IMR-90 (cell line): ENCODE data around the gene KIAA0232. TPM values are rescaled to one million over a fixed set of nuclear protein-coding genes. Genes with fewer than 3 reads are reported as not detected.

Experiments used
- ATAC-seq: fragments of 200-7000 bp; cut with Tn5 transposase; 2 replicates; pipeline ENCODE4 v1.9.1; 2020; ENCODE audit warnings: low read depth, mild to moderate bottlenecking, moderate library complexity
- BruUV-seq: library from RNA; stranded (reverse); fragments of 400-500 nt; replicated peaks from 2 replicates; lab custom pipeline; 2021; lab: Mats Ljungman, UMichigan
- CTCF ChIA-PET: fragments of 300-600 bp; formaldehyde crosslinking; extraction: SDS; loops from one replicate; lab custom pipeline; 2021; ENCODE audit warnings: antibody characterized with exemption; lab: Yijun Ruan, JAX
- POLR2A ChIA-PET: fragments of 300-600 bp; sonication (Branson Sonifier 250); formaldehyde crosslinking; loops from one replicate; lab custom pipeline; 2022; ENCODE audit warnings: antibody characterized with exemption; ENCODE audit not compliant: unreplicated experiment; lab: Charles Lee
- DNase-seq: peaks from one replicate; pipeline ENCODE4 v3.0.0; 2013
- H2AFZ ChIP-seq: replicated peaks from 2 replicates; pipeline ENCODE3; 2013; ENCODE audit warnings: low read length, mild to moderate bottlenecking; ENCODE audit not compliant: poor library complexity
- H2AK5ac ChIP-seq: 2 replicates; pipeline ENCODE4 v1.6.1; 2013; ENCODE audit warnings: low read depth, low read length, inconsistent platforms
- H2AK9ac ChIP-seq: replicated peaks from 2 replicates; pipeline ENCODE3; 2013; ENCODE audit warnings: mild to moderate bottlenecking, low read depth, low read length, moderate library complexity; ENCODE audit not compliant: poor library complexity
- H2BK120ac ChIP-seq: 2 replicates; pipeline ENCODE4 v1.6.1; 2013; ENCODE audit warnings: low read depth, low read length, inconsistent platforms
- H2BK15ac ChIP-seq: 3 replicates; pipeline ENCODE4 v1.6.1; 2013; ENCODE audit warnings: low read depth, low read length, inconsistent platforms
- H2BK20ac ChIP-seq: 2 replicates; pipeline ENCODE4 v1.6.1; 2013; ENCODE audit warnings: low read depth, mild to moderate bottlenecking, inconsistent platforms, low read length, moderate library complexity
- H2BK5ac ChIP-seq: 2 replicates; pipeline ENCODE4 v1.6.1; 2013; ENCODE audit warnings: mild to moderate bottlenecking, low read depth, low read length, inconsistent platforms; ENCODE audit not compliant: poor library complexity, severe bottlenecking
- H3K14ac ChIP-seq: replicated peaks from 2 replicates; pipeline ENCODE4 v1.6.1; 2013; ENCODE audit warnings: low read depth, low read length, inconsistent platforms
- H3K18ac ChIP-seq: 2 replicates; pipeline ENCODE4 v1.6.1; 2013; ENCODE audit warnings: low read depth, low read length, control low read depth
- H3K23ac ChIP-seq: 2 replicates; pipeline ENCODE4 v1.6.1; 2013; ENCODE audit warnings: low read depth, low read length, inconsistent platforms
- H3K27ac ChIP-seq: 2 replicates; pipeline ENCODE4 v1.5.1; 2013; ENCODE audit warnings: mild to moderate bottlenecking, control low read depth, low read length; ENCODE audit not compliant: insufficient read depth
- H3K27me3 ChIP-seq: 2 replicates; pipeline ENCODE4 v1.6.1; 2013; ENCODE audit warnings: low read length; ENCODE audit not compliant: control insufficient read depth, insufficient read depth
- H3K36me3 ChIP-seq: 2 replicates; pipeline ENCODE4 v1.6.1; 2013; ENCODE audit warnings: low read length, mixed read lengths; ENCODE audit not compliant: control insufficient read depth, insufficient read depth
- H3K4ac ChIP-seq: 2 replicates; pipeline ENCODE4 v1.6.1; 2013; ENCODE audit warnings: low read depth, low read length, inconsistent platforms
- H3K4me1 ChIP-seq: 2 replicates; pipeline ENCODE4 v1.6.1; 2013; ENCODE audit warnings: low read length, mixed read lengths; ENCODE audit not compliant: control insufficient read depth, insufficient read depth
- H3K4me2 ChIP-seq: 2 replicates; pipeline ENCODE4 v1.6.1; 2013; ENCODE audit warnings: low read depth, mild to moderate bottlenecking, control low read depth, low read length, moderate library complexity
- H3K4me3 ChIP-seq: 2 replicates; pipeline ENCODE4 v1.5.1; 2013; ENCODE audit warnings: low read depth, mild to moderate bottlenecking, control low read depth, low read length, moderate library complexity; ENCODE audit not compliant: insufficient read depth
- H3K56ac ChIP-seq: 2 replicates; pipeline ENCODE4 v1.6.1; 2013; ENCODE audit warnings: low read length, inconsistent platforms; ENCODE audit not compliant: insufficient read depth; ENCODE audit errors: extremely low read depth
- H3K79me1 ChIP-seq, 2 experiments: 2 replicates each; pipeline ENCODE4 v1.6.1; 2013; ENCODE audit warnings: low read length in 2 of 2, inconsistent platforms in 1 of 2, low read depth in 1 of 2
- H3K9ac ChIP-seq: 2 replicates; pipeline ENCODE4 v1.6.1; 2013; ENCODE audit warnings: low read depth, low read length, control low read depth
- H3K9me1 ChIP-seq: 2 replicates; pipeline ENCODE4 v1.6.1; 2013; ENCODE audit warnings: low read length, inconsistent platforms; ENCODE audit not compliant: insufficient read depth
- H3K9me3 ChIP-seq: 2 replicates; pipeline ENCODE4 v1.6.1; 2013; ENCODE audit warnings: low read length; ENCODE audit not compliant: control insufficient read depth, insufficient read depth
- H4K20me1 ChIP-seq: 2 replicates; pipeline ENCODE4 v1.6.1; 2013; ENCODE audit warnings: low read length, inconsistent platforms; ENCODE audit not compliant: insufficient read depth
- H4K5ac ChIP-seq: 2 replicates; pipeline ENCODE4 v1.6.1; 2013; ENCODE audit warnings: mild to moderate bottlenecking, low read depth, low read length, control low read depth
- H4K8ac ChIP-seq, 2 experiments: 2 replicates each; pipeline ENCODE4 v1.6.1; 2013; ENCODE audit warnings: low read depth in 2 of 2, low read length in 2 of 2, control low read depth in 1 of 2, inconsistent platforms in 1 of 2
- H4K91ac ChIP-seq: 2 replicates; pipeline ENCODE4 v1.6.1; 2013; ENCODE audit warnings: low read depth, low read length, inconsistent platforms; ENCODE audit not compliant: insufficient read depth
- CEBPB ChIP-seq: IDR thresholded peaks from 2 replicates; pipeline ENCODE4 v1.6.1; 2012; ENCODE audit warnings: low read depth, low read length, improper control_type of control experiment
- MAFK ChIP-seq: IDR thresholded peaks from 2 replicates; pipeline ENCODE4 v1.6.1; 2012; ENCODE audit warnings: low read depth, low read length, improper control_type of control experiment
- MXI1 ChIP-seq: IDR thresholded peaks from 2 replicates; pipeline ENCODE4 v1.6.1; 2012; ENCODE audit warnings: low read depth, mild to moderate bottlenecking, low read length, moderate library complexity, borderline replicate concordance
- RAD21 ChIP-seq: IDR thresholded peaks from 2 replicates; pipeline ENCODE4 v1.6.1; 2012; ENCODE audit warnings: low read length, improper control_type of control experiment
- RCOR1 ChIP-seq: IDR thresholded peaks from 2 replicates; pipeline ENCODE4 v1.6.1; 2012; ENCODE audit warnings: mild to moderate bottlenecking, low read length, improper control_type of control experiment; ENCODE audit not compliant: insufficient replicate concordance
- RFX5 ChIP-seq: IDR thresholded peaks from 2 replicates; pipeline ENCODE4 v1.8.0; 2012; ENCODE audit warnings: low read depth, mild to moderate bottlenecking, low read length, moderate library complexity
- WGBS, 2 experiments: methylation state at CpG; one replicate each; pipeline versions ENCODE4 v1.1.5 to v1.1.7; 2013; ENCODE audit warnings: missing lambda C conversion rate in 2 of 2; ENCODE audit not compliant: insufficient read length in 1 of 2; ENCODE audit errors: extremely low coverage in 2 of 2; 5-methylcytosine and 5-hydroxymethylcytosine counted together
- dilution Hi-C: fragments of 300-500 bp; cut with HindIII; formaldehyde crosslinking; loops from one replicate; pipeline ENCODE4 v1.14.3; 2018; ENCODE audit warnings: low sequenced_read_pairs; ENCODE audit not compliant: unreplicated experiment
- in situ Hi-C: fragments of 300-500 bp; cut with MboI; formaldehyde crosslinking; loops from 3 replicates; pipeline ENCODE4 v1.14.3; 2019; ENCODE audit warnings: low sequenced_read_pairs, inconsistent platforms, mixed read lengths
- intact Hi-C: fragments of 100-400 bp; cut with micrococcal nuclease; formaldehyde crosslinking; loops from 2 replicates; pipeline ENCODE4 v1.10.0; 2022
- polyA plus RNA-seq, 3 experiments: library from polyadenylated mRNA; depleted of rRNA; stranded (reverse); fragments of >200 nt; gene quantifications; 2 replicates each; pipeline ENCODE4 v1.2.3, GENCODE V29; 2012; ENCODE audit warnings: low replicate concordance in 1 of 3
- total RNA-seq: library from RNA; depleted of rRNA; stranded (reverse); fragments of >200 nt; gene quantifications from 2 replicates; pipeline ENCODE4 v1.2.3, GENCODE V29; 2012
- TF ChIP-seq, protein P1 (sequence below): conservative IDR thresholded peaks from 2 replicates; pipeline ENCODE4 v1.5.1; 2012; ENCODE audit warnings: mild to moderate bottlenecking, low read depth, low read length, improper control_type of control experiment
- TF ChIP-seq, protein P2 (sequence below): fragments of 150-350 bp; IDR thresholded peaks from 2 replicates; pipeline ENCODE4 v1.6.1; 2017; ENCODE audit warnings: mild to moderate bottlenecking, antibody characterized with exemption, low read length, low read depth
- TF ChIP-seq, protein P3 (sequence below): fragments of 150-350 bp; IDR thresholded peaks from 2 replicates; pipeline ENCODE4 v1.6.1; 2016; ENCODE audit warnings: low read depth, mild to moderate bottlenecking, low read length, moderate library complexity, borderline replicate concordance

KIAA0232 gene
- total and polyA plus RNA-seq, 2 of the 4 experiments (the other 2 are of a cell fraction) = 6.8 to 19.5 TPM

DNA sequence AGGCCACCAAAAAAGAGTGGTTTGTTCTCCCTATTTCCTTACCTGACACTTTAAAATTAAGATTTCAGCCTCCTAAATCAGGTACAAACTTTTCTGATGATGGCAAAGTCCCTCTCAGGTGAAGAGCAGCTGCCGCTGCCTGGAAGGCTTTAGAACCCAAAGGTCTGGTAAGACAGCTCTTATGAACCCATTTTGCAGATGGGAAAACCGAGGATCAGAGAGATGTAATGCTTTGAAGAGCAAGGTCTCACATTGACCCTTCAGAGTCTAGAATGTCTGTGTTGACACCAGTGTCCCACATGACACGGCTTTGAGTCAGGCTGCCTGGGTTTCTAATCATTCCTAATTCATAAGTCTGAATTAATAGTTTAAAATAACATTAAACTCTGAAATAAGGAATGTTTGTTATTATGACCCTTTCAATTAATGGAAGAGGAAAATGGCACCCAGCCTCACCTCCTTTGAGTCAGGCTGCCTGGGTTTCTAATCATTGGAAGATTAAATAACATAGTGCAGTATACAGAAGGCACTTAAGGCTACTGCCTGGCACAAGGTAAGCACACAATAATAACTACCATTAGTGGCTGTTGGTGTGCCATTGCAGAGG is 27.9 kb upstream of the KIAA0232 start:
- Histone ChIP-seq H3K9me3 (no peaks in the 10 kb centered on the region), H4K5ac (no peak overlapping the region), H4K8ac (no peak overlapping the region), H2AFZ (no peak overlapping the region), H2BK15ac (no peak overlapping the region), H2BK5ac (no peak overlapping the region), H2BK120ac (no peak overlapping the region), H2AK9ac (no peak overlapping the region), H2BK20ac (no peak overlapping the region), H4K91ac (no peak overlapping the region), H3K14ac (no peak overlapping the region), H4K20me1 (no peaks in the 10 kb centered on the region), H3K23ac (no peak overlapping the region), H3K4ac (no peak overlapping the region), H3K4me2 (no peak overlapping the region), H3K9me1 (no peaks in the 10 kb centered on the region; the same call in 1 of the 2 replicates), H3K56ac (no peak overlapping the region), H3K4me3 (no peak overlapping the region), H3K9ac (no peak overlapping the region), H3K27ac (no peak overlapping the region), H3K18ac (no peak overlapping the region), H3K4me1 (peaks cover 3% of the 10 kb centered on the region), H3K79me1 (no peaks in the 10 kb centered on the region), H3K27me3 (peaks cover 3% of the 10 kb centered on the region), H3K36me3 (no peaks in the 10 kb centered on the region), H2AK5ac (no peak overlapping the region)
- TF ChIP-seq RAD21 (no peak), CEBPB (no peak), MAFK (no peak), RFX5 (no peak), MXI1 (no peak), RCOR1 (no peak)
- TF ChIP-seq, protein P1, sequence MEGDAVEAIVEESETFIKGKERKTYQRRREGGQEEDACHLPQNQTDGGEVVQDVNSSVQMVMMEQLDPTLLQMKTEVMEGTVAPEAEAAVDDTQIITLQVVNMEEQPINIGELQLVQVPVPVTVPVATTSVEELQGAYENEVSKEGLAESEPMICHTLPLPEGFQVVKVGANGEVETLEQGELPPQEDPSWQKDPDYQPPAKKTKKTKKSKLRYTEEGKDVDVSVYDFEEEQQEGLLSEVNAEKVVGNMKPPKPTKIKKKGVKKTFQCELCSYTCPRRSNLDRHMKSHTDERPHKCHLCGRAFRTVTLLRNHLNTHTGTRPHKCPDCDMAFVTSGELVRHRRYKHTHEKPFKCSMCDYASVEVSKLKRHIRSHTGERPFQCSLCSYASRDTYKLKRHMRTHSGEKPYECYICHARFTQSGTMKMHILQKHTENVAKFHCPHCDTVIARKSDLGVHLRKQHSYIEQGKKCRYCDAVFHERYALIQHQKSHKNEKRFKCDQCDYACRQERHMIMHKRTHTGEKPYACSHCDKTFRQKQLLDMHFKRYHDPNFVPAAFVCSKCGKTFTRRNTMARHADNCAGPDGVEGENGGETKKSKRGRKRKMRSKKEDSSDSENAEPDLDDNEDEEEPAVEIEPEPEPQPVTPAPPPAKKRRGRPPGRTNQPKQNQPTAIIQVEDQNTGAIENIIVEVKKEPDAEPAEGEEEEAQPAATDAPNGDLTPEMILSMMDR = no peak
- TF ChIP-seq, protein P2, sequence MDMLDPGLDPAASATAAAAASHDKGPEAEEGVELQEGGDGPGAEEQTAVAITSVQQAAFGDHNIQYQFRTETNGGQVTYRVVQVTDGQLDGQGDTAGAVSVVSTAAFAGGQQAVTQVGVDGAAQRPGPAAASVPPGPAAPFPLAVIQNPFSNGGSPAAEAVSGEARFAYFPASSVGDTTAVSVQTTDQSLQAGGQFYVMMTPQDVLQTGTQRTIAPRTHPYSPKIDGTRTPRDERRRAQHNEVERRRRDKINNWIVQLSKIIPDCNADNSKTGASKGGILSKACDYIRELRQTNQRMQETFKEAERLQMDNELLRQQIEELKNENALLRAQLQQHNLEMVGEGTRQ = no peak
- TF ChIP-seq, protein P3, sequence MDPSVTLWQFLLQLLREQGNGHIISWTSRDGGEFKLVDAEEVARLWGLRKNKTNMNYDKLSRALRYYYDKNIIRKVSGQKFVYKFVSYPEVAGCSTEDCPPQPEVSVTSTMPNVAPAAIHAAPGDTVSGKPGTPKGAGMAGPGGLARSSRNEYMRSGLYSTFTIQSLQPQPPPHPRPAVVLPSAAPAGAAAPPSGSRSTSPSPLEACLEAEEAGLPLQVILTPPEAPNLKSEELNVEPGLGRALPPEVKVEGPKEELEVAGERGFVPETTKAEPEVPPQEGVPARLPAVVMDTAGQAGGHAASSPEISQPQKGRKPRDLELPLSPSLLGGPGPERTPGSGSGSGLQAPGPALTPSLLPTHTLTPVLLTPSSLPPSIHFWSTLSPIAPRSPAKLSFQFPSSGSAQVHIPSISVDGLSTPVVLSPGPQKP = no peak
- no peak for DNase-seq
- ChIA-PET POLR2A (no interaction called here), CTCF (no interaction called here)
- no TSS peak for BruUV-seq
- no peak for ATAC-seq
- WGBS, 2 experiments = 65% methylated on average over 2 of the region's 3 CpGs; no CpG with 5 or more reads in 1 of the 2 experiments
- dilution Hi-C loops (no loop called here), intact Hi-C loops (no loop called here), in situ Hi-C loops (no loop called here)
